ENCODE results near the gene PARP4. TPM values are rescaled to one million over a fixed set of nuclear protein-coding genes. Genes with fewer than 3 reads are reported as not detected.

The PARP4 gene
- total and polyA plus RNA-seq, 2 of the 4 experiments (the other 2 are of a cell fraction) = 31.7 to 50.2 TPM

- no peaks in the 10 kb centered on the region for H3K36me3 ChIP-seq (ENCODE audit: control insufficient read depth, insufficient read depth, low read length)
- H3K4me3 ChIP-seq (ENCODE audit: insufficient read depth, low read depth, low read length) = no peak overlapping the region
- H4K20me1 ChIP-seq (ENCODE audit: insufficient read depth, low read length) = no peaks in the 10 kb centered on the region
- no peak overlapping the region for H2AK9ac ChIP-seq (replicated peaks; ENCODE audit: low read depth, low read length, poor library complexity)
- ChIA-PET POLR2A (ENCODE audit: unreplicated experiment) (no interaction called here), CTCF (no interaction called here)
- no peak overlapping the region for H3K18ac ChIP-seq (ENCODE audit: low read depth, low read length)
- no peak overlapping the region for H2BK120ac ChIP-seq (ENCODE audit: low read depth, low read length)
- intact Hi-C loops (cut with micrococcal nuclease) (no loop called here), in situ Hi-C loops (cut with MboI; ENCODE audit: low sequenced_read_pairs) (no loop called here), dilution Hi-C loops (cut with HindIII; ENCODE audit: low sequenced_read_pairs, unreplicated experiment) (no loop called here)
- H2BK5ac ChIP-seq (ENCODE audit: low read depth, low read length, poor library complexity, severe bottlenecking) = no peak overlapping the region
- BruUV-seq (replicated peaks) = no TSS peak
- H4K5ac ChIP-seq (ENCODE audit: low read depth, low read length) = no peak overlapping the region
- H2AK5ac ChIP-seq (ENCODE audit: low read depth, low read length) = no peak overlapping the region
- H3K27me3 ChIP-seq (ENCODE audit: control insufficient read depth, insufficient read depth, low read length) = peaks cover 28% of the 10 kb centered on the region
- H3K4ac ChIP-seq (ENCODE audit: low read depth, low read length) = no peak overlapping the region
- TF ChIP-seq CEBPB (IDR thresholded peaks at IDR 0.05; ENCODE audit: low read depth, low read length) (no peak), CTCF (conservative IDR thresholded peaks at IDR 0.05; ENCODE audit: low read depth, low read length) (peak; percentile 19; the same call in 1 of the 2 replicates), FOS (IDR thresholded peaks at IDR 0.05; ENCODE audit: low read depth, low read length) (no peak)
- peak overlapping the region; percentile 41 for H2AFZ ChIP-seq (replicated peaks; ENCODE audit: low read length, poor library complexity)
- H3K14ac ChIP-seq (replicated peaks; ENCODE audit: low read depth, low read length) = no peak overlapping the region
- H2BK15ac ChIP-seq (ENCODE audit: low read depth, low read length) = no peak overlapping the region
- no peaks in the 10 kb centered on the region for H3K4me1 ChIP-seq (ENCODE audit: control insufficient read depth, insufficient read depth, low read length)
- WGBS, 2 experiments (ENCODE audit: extremely low coverage in 2 of 2, insufficient read length in 1 of 2) = 82% methylated on average over 8 of the region's 32 CpGs; no CpG with 5 or more reads in 1 of the 2 experiments
- no peaks in the 10 kb centered on the region for H3K79me1 ChIP-seq (ENCODE audit: low read depth in 1 of 2, low read length in 2 of 2)
- no peak overlapping the region for H2BK20ac ChIP-seq (ENCODE audit: low read depth, low read length)
- no peaks in the 10 kb centered on the region for H3K9me3 ChIP-seq (ENCODE audit: control insufficient read depth, insufficient read depth, low read length)
- no peak overlapping the region for H3K27ac ChIP-seq (ENCODE audit: insufficient read depth, low read length)
- DNase-seq (no peak), ATAC-seq (ENCODE audit: low read depth) (peak; percentile 35; the same call in 1 of the 2 replicates)
- no peaks in the 10 kb centered on the region for H3K9me1 ChIP-seq (ENCODE audit: insufficient read depth, low read length)
- H4K91ac ChIP-seq (ENCODE audit: insufficient read depth, low read depth, low read length) = no peak overlapping the region
- H3K56ac ChIP-seq (ENCODE audit: extremely low read depth, insufficient read depth, low read length) = no peak overlapping the region
- H3K9ac ChIP-seq (ENCODE audit: low read depth, low read length) = no peak overlapping the region
- no peak overlapping the region for H4K8ac ChIP-seq (ENCODE audit: low read depth in 2 of 2, low read length in 2 of 2)
- H3K4me2 ChIP-seq (ENCODE audit: low read depth, low read length) = no peak overlapping the region
- H3K23ac ChIP-seq (ENCODE audit: low read depth, low read length) = no peak overlapping the region
Measured at GRCh38 chr13:24540236-24541126, 27.9 kb upstream of the PARP4 start.

Data from IMR-90 (cell line).